HG02798 (cell line): ENCODE data around the gene NBPF8.
A peak's percentile ranks its signal among the peaks of the same experiment; 100 is the strongest.
"Not testable (repeated sequence)": the region's sequence is repeated elsewhere in the genome, so short reads cannot be mapped to it uniquely, and the experiment has no call there.

ENCODE experiments used
- ATAC-seq: cut with Tn5 transposase; IDR thresholded peaks from one replicate; pipeline ENCODE4 v1.9.1; 2021; ENCODE audit warnings: mild to moderate bottlenecking; ENCODE audit not compliant: unreplicated experiment, poor library complexity

NBPF8 gene, protein sequence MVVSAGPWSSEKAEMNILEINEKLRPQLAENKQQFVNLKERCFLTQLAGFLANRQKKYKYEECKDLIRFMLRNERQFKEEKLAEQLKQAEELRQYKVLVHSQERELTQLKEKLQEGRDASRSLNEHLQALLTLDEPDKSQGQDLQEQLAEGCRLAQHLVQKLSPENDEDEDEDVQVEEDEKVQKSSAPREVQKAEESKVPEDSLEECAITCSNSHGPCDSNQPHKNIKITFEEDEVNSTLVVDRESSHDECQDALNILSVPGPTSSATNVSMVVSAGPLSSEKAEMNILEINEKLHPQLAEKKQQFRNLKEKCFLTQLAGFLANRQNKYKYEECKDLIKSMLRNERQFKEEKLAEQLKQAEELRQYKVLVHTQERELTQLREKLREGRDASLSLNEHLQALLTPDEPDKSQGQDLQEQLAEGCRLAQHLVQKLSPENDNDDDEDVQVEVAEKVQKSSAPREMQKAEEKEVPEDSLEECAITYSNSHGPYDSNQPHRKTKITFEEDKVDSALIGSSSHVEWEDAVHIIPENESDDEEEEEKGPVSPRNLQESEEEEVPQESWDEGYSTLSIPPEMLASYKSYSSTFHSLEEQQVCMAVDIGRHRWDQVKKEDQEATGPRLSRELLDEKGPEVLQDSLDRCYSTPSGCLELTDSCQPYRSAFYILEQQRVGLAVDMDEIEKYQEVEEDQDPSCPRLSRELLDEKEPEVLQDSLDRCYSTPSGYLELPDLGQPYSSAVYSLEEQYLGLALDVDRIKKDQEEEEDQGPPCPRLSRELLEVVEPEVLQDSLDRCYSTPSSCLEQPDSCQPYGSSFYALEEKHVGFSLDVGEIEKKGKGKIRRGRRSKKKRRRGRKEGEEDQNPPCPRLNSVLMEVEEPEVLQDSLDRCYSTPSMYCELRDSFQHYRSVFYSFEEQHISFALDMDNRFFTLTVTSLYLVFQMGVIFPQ

GRCh38 chr1:120414911-120415480, at the start of gene NBPF8:
Gene NBPF8 (plus strand): TSS chr1:120415035. CDS start chr1:120436523, 21,488 bp downstream.
- ATAC-seq = peak; percentile 99

DNA sequence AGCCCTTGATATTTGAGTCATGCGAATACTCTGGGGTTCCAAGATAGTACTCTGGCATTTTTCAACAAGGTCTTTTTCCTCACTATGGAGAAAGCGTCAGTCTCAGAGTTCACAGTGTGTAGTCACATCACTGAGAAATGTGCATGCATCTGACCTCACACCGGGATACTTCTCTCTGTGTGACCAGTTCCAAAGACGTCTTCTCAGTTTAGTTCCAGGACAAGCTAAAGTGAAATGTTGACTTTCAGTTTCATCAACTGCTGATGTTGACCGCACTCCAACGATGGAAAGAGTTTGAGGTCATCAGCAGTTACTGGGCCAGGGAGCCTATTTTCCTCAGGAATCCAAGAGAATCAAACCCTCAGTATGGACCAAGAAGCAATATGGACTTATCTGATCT, 47.1 kb upstream of the NBPF8 start:
- ATAC-seq = not testable (repeated sequence)

GRCh38 chr1:120386651-120387050, 28.2 kb upstream of the NBPF8 start:
- ATAC-seq = not testable (repeated sequence)

GRCh38 chr1:120388597-120389126, 26.2 kb upstream of the NBPF8 start:
- not testable (repeated sequence) for ATAC-seq

GRCh38 chr1:120391365-120391764, 23.5 kb upstream of the NBPF8 start:
- not testable (repeated sequence) for ATAC-seq

GRCh38 chr1:120393316-120394232, 21.3 kb upstream of the NBPF8 start:
- not testable (repeated sequence) for ATAC-seq

DNA sequence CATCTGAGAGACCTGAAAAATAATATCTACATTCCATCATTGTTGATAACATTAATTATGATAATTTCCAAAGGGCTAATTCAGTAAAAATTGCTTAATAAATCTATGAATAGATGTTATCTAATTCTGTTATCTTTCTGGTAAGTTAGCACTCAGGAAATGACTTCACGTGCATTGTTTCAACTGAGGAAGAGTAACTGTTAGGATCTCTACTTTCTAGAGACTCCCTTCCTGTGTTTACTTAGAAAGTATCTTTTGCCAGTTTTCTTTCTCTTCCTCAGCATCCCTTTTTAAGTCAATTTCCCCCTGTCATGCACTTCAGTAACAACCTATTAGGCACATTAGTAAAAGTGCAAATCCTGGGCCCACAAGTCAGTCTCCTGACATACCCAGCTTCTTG, 9.5 kb upstream of the NBPF8 start:
- ATAC-seq = not testable (repeated sequence)

DNA sequence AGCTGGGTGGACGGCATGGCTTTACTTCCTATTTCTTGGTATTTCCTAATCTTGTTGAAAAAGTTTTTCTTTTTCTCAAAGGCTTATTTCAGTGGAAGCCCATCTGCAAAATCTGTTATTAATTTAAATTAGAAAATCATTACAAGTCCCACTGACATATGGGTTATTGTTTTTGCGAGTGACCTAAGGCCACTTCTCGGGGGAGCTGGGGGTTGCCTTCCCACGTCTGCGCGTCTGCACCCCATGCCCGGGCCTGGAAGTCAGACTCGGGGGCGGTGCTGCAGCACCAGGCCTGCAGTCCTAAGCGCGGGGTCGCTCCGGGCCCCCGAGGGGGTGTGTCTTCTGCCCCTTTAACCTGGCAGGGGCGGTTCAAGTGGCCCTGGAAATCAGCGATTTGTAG, 384 bp upstream of the NBPF8 start:
- not testable (repeated sequence) for ATAC-seq

DNA sequence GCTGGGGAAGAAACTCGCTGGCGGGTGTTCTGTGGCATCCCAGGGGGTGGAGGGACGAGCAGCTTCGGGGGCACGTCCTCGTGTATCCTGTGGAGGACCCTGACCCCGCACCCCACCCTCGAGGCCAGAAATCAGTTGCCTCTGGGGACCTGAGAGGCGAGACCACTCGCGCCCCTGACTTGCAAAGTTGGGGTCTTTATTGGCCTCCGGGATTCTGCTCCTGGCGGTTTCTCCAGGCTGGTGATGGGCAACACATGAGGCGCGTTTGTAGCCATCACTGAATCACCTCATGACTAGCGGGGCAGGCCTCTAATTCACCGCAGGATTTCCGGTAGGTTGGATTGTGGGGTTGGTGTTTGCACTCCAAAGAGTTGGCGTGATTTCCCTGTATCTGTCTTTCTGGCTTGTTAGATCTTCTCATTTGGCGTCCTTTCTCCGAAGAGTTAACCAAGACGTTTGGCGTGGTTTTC, 692 bp downstream of the NBPF8 start:
- peak; percentile 50 for ATAC-seq

GRCh38 chr1:120425063-120425462, 10.2 kb downstream of the NBPF8 start:
- not testable (repeated sequence) for ATAC-seq

- not testable (repeated sequence) for ATAC-seq
Observed at GRCh38 chr1:120431626-120432025, 16.8 kb downstream of the NBPF8 start.

DNA sequence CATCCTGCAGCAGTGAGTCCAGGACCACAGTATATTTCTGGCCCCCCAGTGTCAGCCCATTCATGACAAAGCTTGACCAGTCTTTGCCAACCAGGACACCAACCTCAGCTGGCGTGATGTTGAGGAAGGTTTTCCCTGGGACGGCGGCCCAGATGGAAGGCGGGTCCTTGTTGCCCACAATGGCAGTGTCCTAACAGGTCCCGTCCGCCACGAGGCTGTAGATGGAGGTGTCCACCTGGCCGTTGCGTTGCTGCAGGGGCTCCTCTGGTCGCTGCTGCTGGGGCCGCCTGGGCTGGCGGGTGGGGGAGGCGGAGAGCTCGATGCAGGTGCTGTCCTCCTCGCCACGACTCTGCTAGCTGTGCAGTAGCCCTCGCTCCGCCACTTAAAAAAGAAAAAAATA, 19.0 kb downstream of the NBPF8 start:
- ATAC-seq = not testable (repeated sequence)

DNA sequence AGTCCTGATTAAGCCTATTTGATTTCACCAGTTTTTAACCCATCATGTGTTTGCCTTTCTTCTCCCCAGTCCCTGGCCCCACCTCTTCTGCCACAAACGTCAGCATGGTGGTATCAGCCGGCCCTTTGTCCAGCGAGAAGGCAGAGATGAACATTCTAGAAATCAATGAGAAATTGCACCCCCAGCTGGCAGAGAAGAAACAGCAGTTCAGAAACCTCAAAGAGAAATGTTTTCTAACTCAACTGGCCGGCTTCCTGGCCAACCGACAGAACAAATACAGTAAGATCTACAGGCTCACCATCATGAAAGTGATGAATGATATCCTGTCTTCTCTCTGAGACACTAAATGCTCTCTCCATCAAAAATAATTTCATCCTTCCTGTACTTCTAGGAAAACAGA, 34.3 kb downstream of the NBPF8 start:
- ATAC-seq = not testable (repeated sequence)
